K562 (cell line): Measurements from ENCODE around the gene TRAF3IP1. TPM values are rescaled to one million over a fixed set of nuclear protein-coding genes. Genes with fewer than 3 reads are reported as not detected.

ENCODE experiments used
- ADNP ChIP-seq: fragments of 200-800 bp; sonication (Bioruptor generic); IDR thresholded peaks from 2 replicates; pipeline ENCODE4 v1.6.1; 2016; ENCODE audit warnings: missing genetic modification characterization, missing compliant biosample characterization
- BRCA1 ChIP-seq, 2 experiments: fragments of 450-650 bp in 1 of 2; sonication (generic) in 1 of 2; formaldehyde crosslinking in 1 of 2; IDR thresholded peaks; 2 replicates each; pipeline versions ENCODE4 v1.5.0 to v1.6.1; 2017 to 2020; ENCODE audit warnings: mild to moderate bottlenecking in 1 of 2, missing genetic modification reagents in 1 of 2
- BRD4 ChIP-seq: fragments of 200-600 bp; sonication (generic); IDR thresholded peaks from 2 replicates; pipeline ENCODE4 v1.6.1; 2017; ENCODE audit warnings: inconsistent platforms
- CTCFL ChIP-seq: IDR thresholded peaks from 2 replicates; pipeline ENCODE4 v1.6.1; 2011; ENCODE audit warnings: borderline replicate concordance, low read depth, mild to moderate bottlenecking, moderate library complexity, low read length; ENCODE audit not compliant: insufficient read depth, poor library complexity, severe bottlenecking
- E2F3 ChIP-seq: fragments of 250-450 bp; sonication (Bioruptor Pico); IDR thresholded peaks from 2 replicates; pipeline ENCODE4 v1.4.0; 2020; ENCODE audit warnings: mild to moderate bottlenecking
- ETV5 ChIP-seq: sonication (generic); formaldehyde crosslinking; IDR thresholded peaks from 2 replicates; pipeline ENCODE4 v1.4.0; 2020; ENCODE audit warnings: low read depth, mild to moderate bottlenecking, missing genetic modification reagents
- FOXK2 ChIP-seq, 2 experiments: fragments of 450-650 bp; IDR thresholded peaks in 1 of 2; conservative IDR thresholded peaks in 1 of 2; 2 replicates each; pipeline ENCODE4 v1.6.1; 2016; ENCODE audit warnings: low read depth in 2 of 2, mild to moderate bottlenecking in 1 of 2
- GABPA ChIP-seq: fragments of 200-800 bp; sonication (Bioruptor generic); conservative IDR thresholded peaks from 2 replicates; pipeline ENCODE4 v1.6.1; 2016; ENCODE audit warnings: low read depth, missing genetic modification characterization, missing compliant biosample characterization
- MTF1 ChIP-seq: fragments of 250-450 bp; sonication (Bioruptor Pico); IDR thresholded peaks from 2 replicates; pipeline ENCODE4 v1.9.0; 2021; ENCODE audit warnings: moderate library complexity, mild to moderate bottlenecking, inconsistent platforms, borderline replicate concordance
- NFIC ChIP-seq: fragments of 450-650 bp; IDR thresholded peaks from 2 replicates; pipeline ENCODE4 v1.6.1; 2017; ENCODE audit warnings: mild to moderate bottlenecking, inconsistent platforms
- NONO ChIP-seq, 2 experiments: fragments of 200-400 bp in 1 of 2; fragments of 450-650 bp in 1 of 2; formaldehyde crosslinking in 1 of 2; IDR thresholded peaks; 2 replicates each; pipeline ENCODE4 v1.6.1; 2017; ENCODE audit warnings: low read depth in 2 of 2, mild to moderate bottlenecking in 2 of 2, moderate library complexity in 2 of 2, low read length in 1 of 2
- NR1H2 ChIP-seq: sonication (generic); formaldehyde crosslinking; IDR thresholded peaks from 2 replicates; pipeline ENCODE4 v1.4.0; 2020; ENCODE audit warnings: mild to moderate bottlenecking, missing genetic modification reagents
- NR2C2 ChIP-seq, 2 experiments: fragments of 200-800 bp in 1 of 2; sonication (Bioruptor generic) in 1 of 2; sonication (generic) in 1 of 2; formaldehyde crosslinking in 1 of 2; IDR thresholded peaks; 2 replicates each; pipeline versions ENCODE4 v1.6.1 to v1.8.0; 2016 to 2022; ENCODE audit warnings: mild to moderate bottlenecking in 1 of 2, missing compliant biosample characterization in 1 of 2, missing genetic modification characterization in 1 of 2, missing genetic modification reagents in 1 of 2
- RBBP5 ChIP-seq: fragments of 200-600 bp; sonication (generic); IDR thresholded peaks from 2 replicates; pipeline ENCODE4 v1.6.1; 2012; ENCODE audit warnings: borderline replicate concordance, mild to moderate bottlenecking, low read length, control low read depth, inconsistent platforms; ENCODE audit not compliant: insufficient read depth, poor library complexity, severe bottlenecking
- RUNX1 ChIP-seq: sonication (generic); IDR thresholded peaks from 2 replicates; pipeline ENCODE4 v1.6.1; 2016; ENCODE audit warnings: antibody characterized with exemption, low read depth
- SAFB ChIP-seq: fragments of 200-400 bp; formaldehyde crosslinking; IDR thresholded peaks from 2 replicates; pipeline ENCODE4 v1.6.1; 2017; ENCODE audit warnings: low read depth, low read length, borderline replicate concordance
- SRSF9 ChIP-seq: fragments of 200-400 bp; formaldehyde crosslinking; IDR thresholded peaks from 2 replicates; pipeline ENCODE4 v1.6.1; 2017; ENCODE audit warnings: low read depth, low read length, borderline replicate concordance
- ZBTB7A ChIP-seq: IDR thresholded peaks from 2 replicates; pipeline ENCODE4 v1.6.1; 2011; ENCODE audit warnings: low read depth, mild to moderate bottlenecking, low read length, moderate library complexity, borderline replicate concordance; ENCODE audit not compliant: control insufficient read depth
- ZNF436 ChIP-seq: fragments of 250-450, 450-650 bp; sonication (Bioruptor Pico); formaldehyde crosslinking; IDR thresholded peaks from 2 replicates; pipeline ENCODE4 v1.7.0; 2020; ENCODE audit warnings: mild to moderate bottlenecking
- polyA plus RNA-seq, 8 experiments: library from polyadenylated mRNA; depleted of rRNA in 4 of 8; stranded (reverse) in 5 of 8; unstranded in 3 of 8; fragments of >200 nt; fragmentation: Nextera tagmentation in 2 of 8; fragmentation: Illumina TruSeq in 1 of 8; extraction: Ambion mirVana in 2 of 8; extraction: Trizol in 1 of 8; gene quantifications; 2 replicates each; pipeline versions ENCODE4 v1.2.1 to v1.2.3, GENCODE V29; 2011 to 2014; ENCODE audit warnings: inconsistent platforms in 1 of 8, missing spikeins in 1 of 8
- total RNA-seq, 7 experiments: library from RNA; depleted of rRNA in 6 of 7; stranded (reverse); fragments of >200 nt in 6 of 7; fragmentation: Illumina TruSeq in 2 of 7; extraction: Trizol in 2 of 7; gene quantifications; 2 replicates each; pipeline versions ENCODE4 v1.2.1 to v1.2.3, GENCODE V29; 2011 to 2021; ENCODE audit warnings: low replicate concordance in 1 of 7
- TF ChIP-seq, protein P1 (sequence below): sonication (generic); formaldehyde crosslinking; IDR thresholded peaks from 2 replicates; pipeline ENCODE4 v1.8.1; 2023; ENCODE audit warnings: mild to moderate bottlenecking, missing genetic modification reagents, moderate library complexity
- TF ChIP-seq, protein P2 (sequence below): fragments of 450-650 bp; formaldehyde crosslinking; IDR thresholded peaks from 2 replicates; pipeline ENCODE4 v1.4.0; 2020; ENCODE audit warnings: mild to moderate bottlenecking

The TRAF3IP1 gene
- total and polyA plus RNA-seq, 9 of the 15 experiments (the other 6 are each of a cell fraction or from before 2014, with no cell fraction given) = 1.3 to 7.4 (median 3.4) TPM

GRCh38 chr2:238426568-238427434, 106.5 kb downstream of the TRAF3IP1 start, which contains the start of gene ASB1 (continued):
- TF ChIP-seq CTCFL = no peak
- no peak for TF ChIP-seq NR2C2 (CRISPR knock-in tag; IDR thresholded peaks at IDR 0.05)
- TF ChIP-seq NR2C2 (tag; IDR thresholded peaks at IDR 0.05) = peak; percentile 95
- no peak for TF ChIP-seq SRSF9
- no peak for TF ChIP-seq ZNF436 (CRISPR knock-in tag)
- TF ChIP-seq NFIC = no peak
- TF ChIP-seq RBBP5 = peak; percentile 83
- peak; percentile 14; the same call in 1 of the 2 replicates for TF ChIP-seq ETV5 (CRISPR knock-in tag)
- TF ChIP-seq RUNX1 = no peak
- TF ChIP-seq GABPA = peak; percentile 94
- TF ChIP-seq SAFB = 0 out of 2 replicates have a peak, but pooled peaks have one; percentile 16
- no peak for TF ChIP-seq BRD4
- no peak for TF ChIP-seq BRCA1 (IDR thresholded peaks at IDR 0.05)
- TF ChIP-seq BRCA1 (CRISPR knock-in tag; IDR thresholded peaks at IDR 0.05) = no peak
- peak; percentile 99 for TF ChIP-seq ZBTB7A
- TF ChIP-seq, protein P1, sequence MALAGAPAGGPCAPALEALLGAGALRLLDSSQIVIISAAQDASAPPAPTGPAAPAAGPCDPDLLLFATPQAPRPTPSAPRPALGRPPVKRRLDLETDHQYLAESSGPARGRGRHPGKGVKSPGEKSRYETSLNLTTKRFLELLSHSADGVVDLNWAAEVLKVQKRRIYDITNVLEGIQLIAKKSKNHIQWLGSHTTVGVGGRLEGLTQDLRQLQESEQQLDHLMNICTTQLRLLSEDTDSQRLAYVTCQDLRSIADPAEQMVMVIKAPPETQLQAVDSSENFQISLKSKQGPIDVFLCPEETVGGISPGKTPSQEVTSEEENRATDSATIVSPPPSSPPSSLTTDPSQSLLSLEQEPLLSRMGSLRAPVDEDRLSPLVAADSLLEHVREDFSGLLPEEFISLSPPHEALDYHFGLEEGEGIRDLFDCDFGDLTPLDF = no peak
- TF ChIP-seq NONO (IDR thresholded peaks at IDR 0.05; ENCODE audit: low read depth in 2 of 2, low read length in 1 of 2) = peak; percentile 52 to 56; a peak in 2 of 4 replicates
- TF ChIP-seq, protein P2, sequence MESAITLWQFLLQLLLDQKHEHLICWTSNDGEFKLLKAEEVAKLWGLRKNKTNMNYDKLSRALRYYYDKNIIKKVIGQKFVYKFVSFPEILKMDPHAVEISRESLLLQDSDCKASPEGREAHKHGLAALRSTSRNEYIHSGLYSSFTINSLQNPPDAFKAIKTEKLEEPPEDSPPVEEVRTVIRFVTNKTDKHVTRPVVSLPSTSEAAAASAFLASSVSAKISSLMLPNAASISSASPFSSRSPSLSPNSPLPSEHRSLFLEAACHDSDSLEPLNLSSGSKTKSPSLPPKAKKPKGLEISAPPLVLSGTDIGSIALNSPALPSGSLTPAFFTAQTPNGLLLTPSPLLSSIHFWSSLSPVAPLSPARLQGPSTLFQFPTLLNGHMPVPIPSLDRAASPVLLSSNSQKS = no peak
- TF ChIP-seq FOXK2 (conservative IDR thresholded peaks at IDR 0.05 in 1 of 2, IDR thresholded peaks at IDR 0.05 in 1 of 2; ENCODE audit: low read depth in 2 of 2) = no peak
- TF ChIP-seq MTF1 (CRISPR knock-in tag) = no peak
- TF ChIP-seq E2F3 = peak; percentile 48; the same call in 1 of the 2 replicates
- no peak for TF ChIP-seq ADNP
- TF ChIP-seq NR1H2 (CRISPR knock-in tag) = no peak
